ENCODE results near the gene GALP.

Gene GALP

GRCh38 chr19:56133858-56134653, 41.8 kb upstream of the GALP start:
- H3K27me3 ChIP-seq = no peaks in the 10 kb centered on the region
- H3K4me1 ChIP-seq (ENCODE audit: control insufficient read depth in 1 of 2, insufficient read depth in 1 of 2, low read depth in 1 of 2, low read length in 1 of 2) = peaks cover 86 to 92% of the 10 kb centered on the region in 2 experiments
- no peaks in the 10 kb centered on the region for H3K36me3 ChIP-seq
- H3K9me3 ChIP-seq = no peaks in the 10 kb centered on the region
- H3K27ac ChIP-seq = peak overlapping the region; percentile 74
- no peak overlapping the region for H3K4me3 ChIP-seq (ENCODE audit: low read depth in 1 of 2, low read length in 1 of 2)
- TF ChIP-seq CTCF (IDR thresholded peaks at IDR 0.05) = no peak

GRCh38 chr19:56134654-56134921, 41.2 kb upstream of the GALP start:
- Histone ChIP-seq H3K36me3 (no peaks in the 10 kb centered on the region), H3K4me3 (ENCODE audit: low read depth in 1 of 2, low read length in 1 of 2) (no peak overlapping the region), H3K27ac (peak overlapping the region; percentile 74), H3K9me3 (no peaks in the 10 kb centered on the region), H3K27me3 (no peaks in the 10 kb centered on the region), H3K4me1 (ENCODE audit: control insufficient read depth in 1 of 2, insufficient read depth in 1 of 2, low read depth in 1 of 2, low read length in 1 of 2) (peaks cover 92 to 98% of the 10 kb centered on the region in 2 experiments)
- no peak for TF ChIP-seq CTCF (IDR thresholded peaks at IDR 0.05)

- peaks cover 87 to 92% of the 10 kb centered on the region in 2 experiments for H3K4me1 ChIP-seq (ENCODE audit: control insufficient read depth in 1 of 2, insufficient read depth in 1 of 2, low read depth in 1 of 2, low read length in 1 of 2)
- peak overlapping the region; percentile 89 for H3K27ac ChIP-seq
- no peaks in the 10 kb centered on the region for H3K36me3 ChIP-seq
- no peak overlapping the region for H3K4me3 ChIP-seq (ENCODE audit: low read depth in 1 of 2, low read length in 1 of 2)
- no peak for TF ChIP-seq CTCF (IDR thresholded peaks at IDR 0.05)
- no peaks in the 10 kb centered on the region for H3K9me3 ChIP-seq
- H3K27me3 ChIP-seq = no peaks in the 10 kb centered on the region
These were observed 39.4 kb upstream of the GALP start for GRCh38 chr19:56136362-56136761.

GRCh38 chr19:56137405-56137804, 38.4 kb upstream of the GALP start:
- Histone ChIP-seq H3K27ac (peak overlapping the region; percentile 89), H3K4me3 (ENCODE audit: low read depth in 1 of 2, low read length in 1 of 2) (peak overlapping the region; percentile 69 to 84), H3K27me3 (no peaks in the 10 kb centered on the region), H3K36me3 (no peaks in the 10 kb centered on the region), H3K9me3 (no peaks in the 10 kb centered on the region), H3K4me1 (ENCODE audit: control insufficient read depth in 1 of 2, insufficient read depth in 1 of 2, low read depth in 1 of 2, low read length in 1 of 2) (peaks cover 81% of the 10 kb centered on the region in 2 experiments)
- TF ChIP-seq CTCF (IDR thresholded peaks at IDR 0.05) = no peak

- H3K9me3 ChIP-seq = no peaks in the 10 kb centered on the region
- no peak for TF ChIP-seq CTCF (IDR thresholded peaks at IDR 0.05)
- H3K27ac ChIP-seq = peak overlapping the region; percentile 89
- no peaks in the 10 kb centered on the region for H3K36me3 ChIP-seq
- peak overlapping the region; percentile 69 to 84 for H3K4me3 ChIP-seq (ENCODE audit: low read depth in 1 of 2, low read length in 1 of 2)
- H3K27me3 ChIP-seq = no peaks in the 10 kb centered on the region
- peaks cover 75 to 76% of the 10 kb centered on the region in 2 experiments for H3K4me1 ChIP-seq (ENCODE audit: control insufficient read depth in 1 of 2, insufficient read depth in 1 of 2, low read depth in 1 of 2, low read length in 1 of 2)
These were observed 37.7 kb upstream of the GALP start for GRCh38 chr19:56138069-56138468.
